ENCODE measurements around the gene PCCA. TPM values are rescaled to one million over a fixed set of nuclear protein-coding genes. Genes with fewer than 3 reads are reported as not detected.
"Not testable (repeated sequence)": the region's sequence is repeated elsewhere in the genome, so short reads cannot be mapped to it uniquely, and the experiment has no call there.

PCCA gene
- total RNA-seq, 1 experiment from 2014 or later, result 4.8 TPM

- in situ Hi-C loops (cut with HindIII; ENCODE audit: low pct_unique_long_range_greater_than_20kb, low sequenced_read_pairs), result loop anchor here (25.0 kb wide), 1 partner anchor 278 kb away; no protein-coding TSS in a partner anchor
- DNase-seq (ENCODE audit: low read depth), result peak; percentile 55
Observed at GRCh38 chr13:100514788-100515409, 426.0 kb downstream of the PCCA start.

GRCh38 chr13:100515410-100515800 lies 426.5 kb downstream of the PCCA start:
- in situ Hi-C loops (cut with HindIII; ENCODE audit: low pct_unique_long_range_greater_than_20kb, low sequenced_read_pairs), result loop anchor here (25.0 kb wide), 1 partner anchor 278 kb away; no protein-coding TSS in a partner anchor
- no peak for DNase-seq (ENCODE audit: low read depth)

GRCh38 chr13:100517135-100517534 lies 428.2 kb downstream of the PCCA start:
- peak; percentile 10 for DNase-seq (ENCODE audit: low read depth)

GRCh38 chr13:100517728-100518127 lies 428.8 kb downstream of the PCCA start:
- no peak for DNase-seq (ENCODE audit: low read depth)
- in situ Hi-C loops (cut with HindIII; ENCODE audit: low pct_unique_long_range_greater_than_20kb, low sequenced_read_pairs), result loop anchor here (25.0 kb wide), 1 partner anchor 280 kb away; no protein-coding TSS in a partner anchor

More at GRCh38 chr13:100517135-100517534, 428.2 kb downstream of the PCCA start:
- in situ Hi-C loops (cut with HindIII; ENCODE audit: low pct_unique_long_range_greater_than_20kb, low sequenced_read_pairs), result loop anchor here (25.0 kb wide), 1 partner anchor 280 kb away; no protein-coding TSS in a partner anchor

- no peak for DNase-seq (ENCODE audit: low read depth)
- in situ Hi-C loops (cut with HindIII; ENCODE audit: low pct_unique_long_range_greater_than_20kb, low sequenced_read_pairs), result loop anchor here (25.0 kb wide), 1 partner anchor 281 kb away; no protein-coding TSS in a partner anchor
Observed at GRCh38 chr13:100518394-100519062, 429.6 kb downstream of the PCCA start.

- no peak for DNase-seq (ENCODE audit: low read depth)
- in situ Hi-C loops (cut with HindIII; ENCODE audit: low pct_unique_long_range_greater_than_20kb, low sequenced_read_pairs), result loop anchor here (25.0 kb wide), 1 partner anchor 282 kb away; no protein-coding TSS in a partner anchor
Observed at GRCh38 chr13:100519626-100520025, 430.7 kb downstream of the PCCA start.

- in situ Hi-C loops (cut with HindIII; ENCODE audit: low pct_unique_long_range_greater_than_20kb, low sequenced_read_pairs), result loop anchor here (25.0 kb wide), 1 partner anchor 284 kb away; no protein-coding TSS in a partner anchor
- DNase-seq (ENCODE audit: low read depth), result no peak
Observed at GRCh38 chr13:100520936-100521850, 432.3 kb downstream of the PCCA start.

- DNase-seq (ENCODE audit: low read depth), result no peak
- in situ Hi-C loops (cut with HindIII; ENCODE audit: low pct_unique_long_range_greater_than_20kb, low sequenced_read_pairs), result loop anchor here (25.0 kb wide), 1 partner anchor 285 kb away; no protein-coding TSS in a partner anchor
Observed at GRCh38 chr13:100521851-100522617, 433.1 kb downstream of the PCCA start.

GRCh38 chr13:100522618-100523309 lies 433.9 kb downstream of the PCCA start:
- in situ Hi-C loops (cut with HindIII; ENCODE audit: low pct_unique_long_range_greater_than_20kb, low sequenced_read_pairs), result loop anchor here (25.0 kb wide), 1 partner anchor 285 kb away; no protein-coding TSS in a partner anchor
- DNase-seq (ENCODE audit: low read depth), result no peak

GRCh38 chr13:100523411-100523810 lies 434.5 kb downstream of the PCCA start:
- DNase-seq (ENCODE audit: low read depth), result no peak
- in situ Hi-C loops (cut with HindIII; ENCODE audit: low pct_unique_long_range_greater_than_20kb, low sequenced_read_pairs), result loop anchor here (25.0 kb wide), 1 partner anchor 286 kb away; no protein-coding TSS in a partner anchor

GRCh38 chr13:100523981-100524386 lies 435.1 kb downstream of the PCCA start:
- no peak for DNase-seq (ENCODE audit: low read depth)
- in situ Hi-C loops (cut with HindIII; ENCODE audit: low pct_unique_long_range_greater_than_20kb, low sequenced_read_pairs), result loop anchor here (25.0 kb wide), 1 partner anchor 287 kb away; no protein-coding TSS in a partner anchor

- in situ Hi-C loops (cut with HindIII; ENCODE audit: low pct_unique_long_range_greater_than_20kb, low sequenced_read_pairs), result loop anchor here (25.0 kb wide), 1 partner anchor 287 kb away; no protein-coding TSS in a partner anchor
- not testable (repeated sequence) for DNase-seq (ENCODE audit: low read depth)
Observed at GRCh38 chr13:100524688-100525087, 435.8 kb downstream of the PCCA start.

GRCh38 chr13:100525453-100526317 lies 436.8 kb downstream of the PCCA start:
- DNase-seq (ENCODE audit: low read depth), result no peak
- in situ Hi-C loops (cut with HindIII; ENCODE audit: low pct_unique_long_range_greater_than_20kb, low sequenced_read_pairs), result no loop called here

GRCh38 chr13:100526318-100527000 lies 437.6 kb downstream of the PCCA start:
- in situ Hi-C loops (cut with HindIII; ENCODE audit: low pct_unique_long_range_greater_than_20kb, low sequenced_read_pairs), result no loop called here
- no peak for DNase-seq (ENCODE audit: low read depth)

- DNase-seq (ENCODE audit: low read depth), result no peak
- in situ Hi-C loops (cut with HindIII; ENCODE audit: low pct_unique_long_range_greater_than_20kb, low sequenced_read_pairs), result no loop called here
Observed at GRCh38 chr13:100527644-100528043, 438.8 kb downstream of the PCCA start.

Measured in Caki2 (cell line).